ENCODE data around the gene RANBP17. TPM values are rescaled to one million over a fixed set of nuclear protein-coding genes. Genes with fewer than 3 reads are reported as not detected.

Gene RANBP17
- polyA plus RNA-seq, 1 donor from 2014 or later, result 25.5 TPM

GRCh38 chr5:170885809-170886208, 24.0 kb downstream of the RANBP17 start:
- Histone ChIP-seq H2AFZ (ENCODE audit: low read depth, low read length) (no peak overlapping the region), H3K9me3 (ENCODE audit: low read length) (no peaks in the 10 kb centered on the region), H3K27me3 (ENCODE audit: insufficient read depth, low read depth, low read length) (no peaks in the 10 kb centered on the region), H3K79me2 (replicated peaks; ENCODE audit: insufficient read depth, low read length) (no peaks in the 10 kb centered on the region), H3K27ac (ENCODE audit: low read length) (no peak overlapping the region), H3K4me3 (ENCODE audit: low read length) (no peak overlapping the region), H3F3A (ENCODE audit: insufficient read depth, low read length, poor library complexity, severe bottlenecking) (no peaks in the 10 kb centered on the region), H3K4me2 (ENCODE audit: low read length) (no peak overlapping the region), H4K20me1 (ENCODE audit: insufficient read depth) (no peaks in the 10 kb centered on the region), H3K36me3 (ENCODE audit: insufficient read depth, low read length) (no peaks in the 10 kb centered on the region), H3K9ac (ENCODE audit: low read length) (no peak overlapping the region), H3K9me2 (ENCODE audit: insufficient read depth, low read length) (no peaks in the 10 kb centered on the region)
- TF ChIP-seq REST (IDR thresholded peaks at IDR 0.05; ENCODE audit: borderline replicate concordance) (no peak), POLR2AphosphoS5 (IDR thresholded peaks at IDR 0.05) (no peak), TAF1 (IDR thresholded peaks at IDR 0.05; ENCODE audit: low read depth) (no peak)

- H2AFZ ChIP-seq (ENCODE audit: low read depth, low read length), result no peak overlapping the region
- no peaks in the 10 kb centered on the region for H3K9me2 ChIP-seq (ENCODE audit: insufficient read depth, low read length)
- no peaks in the 10 kb centered on the region for H3K27me3 ChIP-seq (ENCODE audit: insufficient read depth, low read depth, low read length)
- TF ChIP-seq EP300 (conservative IDR thresholded peaks at IDR 0.05; ENCODE audit: poor library complexity, severe bottlenecking) (no peak), CTCF (IDR thresholded peaks at IDR 0.05; ENCODE audit: poor library complexity, severe bottlenecking) (no peak), POLR2AphosphoS5 (IDR thresholded peaks at IDR 0.05) (no peak), REST (IDR thresholded peaks at IDR 0.05; ENCODE audit: borderline replicate concordance) (no peak), RAD21 (conservative IDR thresholded peaks at IDR 0.05) (no peak), EZH2 (IDR thresholded peaks at IDR 0.05; ENCODE audit: borderline replicate concordance, insufficient read depth, low read length, poor library complexity, severe bottlenecking) (no peak)
- H4K20me1 ChIP-seq (ENCODE audit: insufficient read depth), result no peaks in the 10 kb centered on the region
- no peaks in the 10 kb centered on the region for H3F3A ChIP-seq (ENCODE audit: insufficient read depth, low read length, poor library complexity, severe bottlenecking)
- H3K27ac ChIP-seq (ENCODE audit: low read length), result no peak overlapping the region
- no peaks in the 10 kb centered on the region for H3K9me3 ChIP-seq (ENCODE audit: low read length)
- no peak overlapping the region for H3K4me2 ChIP-seq (ENCODE audit: low read length)
- H3K9ac ChIP-seq (ENCODE audit: low read length), result no peak overlapping the region
- no peak overlapping the region for H3K4me3 ChIP-seq (ENCODE audit: low read length)
- no peaks in the 10 kb centered on the region for H3K36me3 ChIP-seq (ENCODE audit: insufficient read depth, low read length)
- H3K79me2 ChIP-seq (replicated peaks; ENCODE audit: insufficient read depth, low read length), result no peaks in the 10 kb centered on the region
Observed at GRCh38 chr5:170886210-170886894, 24.5 kb downstream of the RANBP17 start.
